SK-N-SH (cell line): ENCODE data around the gene ALPL. TPM values are rescaled to one million over a fixed set of nuclear protein-coding genes. Genes with fewer than 3 reads are reported as not detected.

ENCODE experiments used
- CTCF ChIA-PET: fragments of 300-600, 350-600 bp; formaldehyde crosslinking; extraction: SDS; loops from one replicate; lab custom pipeline; 2021; lab: Yijun Ruan, JAX
- POLR2A ChIA-PET: fragments of 350-600 bp; sonication (Branson Sonifier 250); formaldehyde crosslinking; extraction: SDS; loops from one replicate; lab custom pipeline; 2020; ENCODE audit warnings: antibody characterized with exemption, inconsistent platforms; lab: Yijun Ruan, JAX
- DNase-seq: peaks from one replicate; pipeline ENCODE4 v3.0.0; 2012
- H2AFZ ChIP-seq: fragments of 200-600 bp; sonication (generic); 2 replicates; pipeline ENCODE4 v1.8.1; 2016; ENCODE audit warnings: antibody characterized with exemption, mild to moderate bottlenecking, low read depth
- H3F3A ChIP-seq: fragments of 200-600 bp; sonication (generic); replicated peaks from 2 replicates; pipeline ENCODE3; 2016; ENCODE audit warnings: antibody characterized with exemption, mild to moderate bottlenecking; ENCODE audit not compliant: insufficient read depth
- H3K27ac ChIP-seq, 2 experiments: fragments of 200-500 bp in 1 of 2; fragments of 200-600 bp in 1 of 2; sonication (Bioruptor generic) in 1 of 2; sonication (generic), shearing (Covaris generic) in 1 of 2; 2 replicates each; pipeline versions ENCODE4 v1.5.1 to v1.6.1; 2014 to 2016; ENCODE audit warnings: low read depth in 2 of 2, inconsistent platforms in 1 of 2, low read length in 1 of 2, mild to moderate bottlenecking in 1 of 2, mixed read lengths in 1 of 2
- H3K27me3 ChIP-seq: fragments of 200-600 bp; sonication (generic), shearing (Covaris generic); 2 replicates; pipeline ENCODE4 v1.6.1; 2016; ENCODE audit warnings: mixed run types; ENCODE audit not compliant: insufficient read depth
- H3K36me3 ChIP-seq, 2 experiments: fragments of 200-500 bp in 1 of 2; fragments of 200-600 bp in 1 of 2; sonication (Bioruptor generic) in 1 of 2; sonication (generic) in 1 of 2; replicated peaks in 1 of 2; 2 replicates each; pipeline versions ENCODE3 to v1.5.1; 2014 to 2016; ENCODE audit warnings: low read length in 1 of 2, mild to moderate bottlenecking in 1 of 2; ENCODE audit not compliant: insufficient read depth in 2 of 2, control insufficient read depth in 1 of 2
- H3K4me1 ChIP-seq, 2 experiments: fragments of 200-500 bp in 1 of 2; fragments of 200-600 bp in 1 of 2; sonication (Bioruptor generic) in 1 of 2; sonication (generic), shearing (Covaris generic) in 1 of 2; 2 replicates each; pipeline versions ENCODE4 v1.5.1 to v1.6.1; 2014 to 2016; ENCODE audit warnings: low read depth in 1 of 2, low read length in 1 of 2, mixed run types in 1 of 2; ENCODE audit not compliant: insufficient read depth in 2 of 2, control insufficient read depth in 1 of 2
- H3K4me2 ChIP-seq: fragments of 200-600 bp; sonication (generic), shearing (Covaris generic); 2 replicates; pipeline ENCODE4 v1.6.1; 2017; ENCODE audit warnings: mixed run types
- H3K4me3 ChIP-seq, 2 experiments: fragments of 200-500 bp in 1 of 2; fragments of 200-600 bp in 1 of 2; sonication (Bioruptor generic) in 1 of 2; sonication (generic), shearing (Covaris generic) in 1 of 2; 2 replicates each; pipeline versions ENCODE4 v1.5.1 to v1.8.1; 2014 to 2016; ENCODE audit warnings: low read depth in 2 of 2, inconsistent platforms in 1 of 2, low read length in 1 of 2, mild to moderate bottlenecking in 1 of 2, mixed read lengths in 1 of 2, moderate library complexity in 1 of 2
- H3K79me2 ChIP-seq: fragments of 200-600 bp; sonication (generic); 2 replicates; pipeline ENCODE4 v1.8.1; 2017; ENCODE audit warnings: mild to moderate bottlenecking; ENCODE audit not compliant: insufficient read depth
- H3K9ac ChIP-seq: fragments of 200-600 bp; sonication (generic); 2 replicates; pipeline ENCODE4 v1.6.1; 2017; ENCODE audit warnings: mixed run types
- H3K9me2 ChIP-seq: fragments of 200-600 bp; sonication (generic); 2 replicates; pipeline ENCODE4 v1.6.1; 2017; ENCODE audit warnings: mixed run types
- H3K9me3 ChIP-seq: fragments of 200-600 bp; sonication (generic); 2 replicates; pipeline ENCODE4 v1.6.1; 2017; ENCODE audit warnings: mixed run types, mild to moderate bottlenecking, moderate library complexity
- H4K20me1 ChIP-seq: fragments of 200-600 bp; sonication (generic); 2 replicates; pipeline ENCODE4 v1.6.1; 2017; ENCODE audit warnings: mild to moderate bottlenecking, mixed run types; ENCODE audit not compliant: insufficient read depth
- ELF1 ChIP-seq: IDR thresholded peaks from 2 replicates; pipeline ENCODE4 v1.4.0; 2012
- EP300 ChIP-seq, 2 experiments: IDR thresholded peaks; 2 replicates each; pipeline versions ENCODE4 v1.4.0 to v1.6.1; 2012; ENCODE audit warnings: borderline replicate concordance in 1 of 2, low read depth in 1 of 2, low read length in 1 of 2
- EZH2phosphoT487 ChIP-seq: fragments of 200-600 bp; sonication (generic); IDR thresholded peaks from 2 replicates; pipeline ENCODE4 v1.6.1; 2017; ENCODE audit warnings: low read depth, mixed run types, mild to moderate bottlenecking, antibody characterized with exemption, moderate library complexity, borderline replicate concordance
- FOSL2 ChIP-seq: IDR thresholded peaks from 2 replicates; pipeline ENCODE4 v1.4.0; 2012; ENCODE audit warnings: low read depth, mild to moderate bottlenecking, moderate library complexity, borderline replicate concordance
- FOXM1 ChIP-seq: IDR thresholded peaks from 2 replicates; pipeline ENCODE4 v1.4.0; 2012; ENCODE audit warnings: low read depth, mild to moderate bottlenecking
- GABPA ChIP-seq: IDR thresholded peaks from 2 replicates; pipeline ENCODE4 v1.4.0; 2012; ENCODE audit warnings: low read depth, mild to moderate bottlenecking
- GATA2 ChIP-seq: sonication (generic); formaldehyde crosslinking; IDR thresholded peaks from 2 replicates; pipeline ENCODE4 v1.5.0; 2020; ENCODE audit warnings: mild to moderate bottlenecking, missing genetic modification reagents
- JUND ChIP-seq: IDR thresholded peaks from 2 replicates; pipeline ENCODE4 v1.4.0; 2012
- MEF2A ChIP-seq: IDR thresholded peaks from 2 replicates; pipeline ENCODE4 v1.4.0; 2012; ENCODE audit warnings: low read depth, borderline replicate concordance
- NFIC ChIP-seq: IDR thresholded peaks from 2 replicates; pipeline ENCODE4 v1.4.0; 2012; ENCODE audit warnings: borderline replicate concordance
- POLR2AphosphoS5 ChIP-seq: IDR thresholded peaks from 2 replicates; pipeline ENCODE4 v1.6.1; 2012; ENCODE audit warnings: low read depth, low read length
- RAD21 ChIP-seq: IDR thresholded peaks from 2 replicates; pipeline ENCODE4 v1.6.1; 2012; ENCODE audit warnings: mild to moderate bottlenecking, low read length
- RCOR1 ChIP-seq: fragments of 150-350 bp; IDR thresholded peaks from 2 replicates; pipeline ENCODE4 v1.6.1; 2017; ENCODE audit warnings: antibody characterized with exemption, low read length
- TCF12 ChIP-seq: IDR thresholded peaks from 2 replicates; pipeline ENCODE4 v1.4.0; 2012
- TEAD4 ChIP-seq: IDR thresholded peaks from 2 replicates; pipeline ENCODE4 v1.4.0; 2012; ENCODE audit warnings: mild to moderate bottlenecking, borderline replicate concordance; ENCODE audit not compliant: insufficient read depth
- WGBS: methylation state at CpG from one replicate; pipeline ENCODE4 v1.1.6; 2017; ENCODE audit warnings: low lambda C conversion rate; 5-methylcytosine and 5-hydroxymethylcytosine counted together
- polyA plus RNA-seq, 3 experiments: library from polyadenylated mRNA; depleted of rRNA; stranded (reverse); fragments of >200 nt; gene quantifications; 2 replicates each; pipeline ENCODE4 v1.2.3, GENCODE V29; 2012
- TF ChIP-seq, protein P1 (sequence below): fragments of 150-350 bp; IDR thresholded peaks from 2 replicates; pipeline ENCODE4 v1.6.1; 2017; ENCODE audit warnings: antibody characterized with exemption, low read length, low read depth, borderline replicate concordance
- TF ChIP-seq, protein P2 (sequence below): IDR thresholded peaks from 2 replicates; pipeline ENCODE4 v1.4.0; 2012; ENCODE audit warnings: low read depth, borderline replicate concordance
- TF ChIP-seq, protein P3 (sequence below): IDR thresholded peaks from 2 replicates; pipeline ENCODE4; 2012
- TF ChIP-seq, protein P4 (sequence below): IDR thresholded peaks from 2 replicates; pipeline ENCODE4 v1.4.0; 2012; ENCODE audit warnings: low read depth

ALPL gene
- polyA plus RNA-seq, 1 of the 3 experiments (the other 2 are of a cell fraction) = 0.69 TPM

DNA sequence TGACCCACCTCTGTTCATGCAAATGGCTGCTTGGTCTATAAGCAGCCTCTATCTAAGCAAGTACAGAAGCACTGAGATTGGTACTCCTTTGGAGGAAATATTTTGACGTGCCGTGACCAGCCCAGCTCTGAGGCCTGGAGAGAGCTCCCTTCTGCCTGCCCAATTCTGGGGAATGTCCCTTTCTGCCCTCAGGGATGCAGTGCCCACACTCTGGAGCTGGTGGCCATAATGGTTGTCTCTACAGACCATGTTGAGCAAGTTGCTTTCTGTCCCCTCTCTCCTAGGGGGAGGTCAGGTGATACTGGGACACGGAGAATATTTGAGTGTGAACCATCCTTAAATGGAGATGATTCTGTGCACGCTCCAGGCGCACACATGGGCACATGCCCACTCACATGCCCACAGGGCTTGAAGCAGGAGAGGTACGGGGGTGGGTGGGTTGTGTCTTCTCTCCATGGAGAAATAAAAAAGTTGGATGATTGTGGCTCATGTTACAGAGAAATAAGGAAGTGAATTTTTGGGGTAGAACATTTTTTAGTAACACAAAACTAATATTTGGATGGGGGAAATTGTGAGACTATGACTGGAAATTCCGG lies 13.9 kb upstream of the ALPL start:
- WGBS = 57% methylated on average over 5 of the region's 7 CpGs
- CTCF ChIA-PET = interaction anchor here (1.2 to 2.1 kb wide), 5 partner anchors 16 to 163 kb away, joined by 3 to 9 read pairs (median 6); no protein-coding TSS in a partner anchor

DNA sequence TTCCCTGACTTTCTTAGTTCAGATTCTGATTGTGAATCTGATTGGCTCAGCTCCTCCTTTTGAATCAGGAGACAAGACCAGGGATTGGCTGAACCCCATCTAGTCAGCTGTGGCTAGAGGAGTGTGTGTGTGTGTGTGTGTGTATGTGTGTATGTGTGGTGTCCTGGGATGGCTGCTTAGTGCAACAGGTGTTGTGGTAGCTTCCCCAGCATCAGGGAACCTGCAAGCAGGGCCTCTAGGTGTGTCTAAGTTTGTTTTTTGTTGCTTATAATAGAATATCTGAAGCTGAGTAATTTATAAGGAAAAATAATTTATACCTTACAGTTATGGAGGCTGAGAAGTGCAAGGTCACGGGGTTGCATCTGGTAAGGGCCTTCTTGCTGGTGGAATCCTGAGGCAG lies 13.2 kb upstream of the ALPL start:
- 39% methylated on average over 1 of the region's 1 CpG for WGBS
- TF ChIP-seq RCOR1 = no peak
- no peak for TF ChIP-seq FOSL2
- no peak for TF ChIP-seq TCF12
- TF ChIP-seq NFIC = no peak
- no peak for TF ChIP-seq GATA2 (CRISPR knock-in tag)
- no peak overlapping the region for H3K27ac ChIP-seq
- H3K79me2 ChIP-seq = no peaks in the 10 kb centered on the region
- no peaks in the 10 kb centered on the region for H3F3A ChIP-seq
- POLR2A ChIA-PET = no interaction called here
- H3K9ac ChIP-seq = no peak overlapping the region
- no peak for DNase-seq
- H3K4me1 ChIP-seq = no peaks in the 10 kb centered on the region
- no peaks in the 10 kb centered on the region for H3K9me2 ChIP-seq
- no peak overlapping the region for H3K4me3 ChIP-seq
- H3K4me2 ChIP-seq = no peak overlapping the region
- CTCF ChIA-PET = interaction anchor here (0.6 to 2.1 kb wide), 4 partner anchors 15 to 194 kb away, joined by 3 to 9 read pairs (median 7); no protein-coding TSS in a partner anchor
- H3K9me3 ChIP-seq = no peaks in the 10 kb centered on the region
- H2AFZ ChIP-seq = no peak overlapping the region
- H3K36me3 ChIP-seq = no peaks in the 10 kb centered on the region
- H3K27me3 ChIP-seq = peaks cover 10% of the 10 kb centered on the region; the same call in 1 of the 2 replicates
- no peaks in the 10 kb centered on the region for H4K20me1 ChIP-seq

More for the DNA sequence above, 13.9 kb upstream of the ALPL start:
- no peak overlapping the region for H2AFZ ChIP-seq
- H3K4me2 ChIP-seq = no peak overlapping the region
- DNase-seq = no peak
- no peaks in the 10 kb centered on the region for H3K9me3 ChIP-seq
- no peaks in the 10 kb centered on the region for H3K4me1 ChIP-seq
- H3K27ac ChIP-seq = no peak overlapping the region
- no peaks in the 10 kb centered on the region for H3K36me3 ChIP-seq
- TF ChIP-seq JUND (no peak), FOXM1 (no peak), RAD21 (no peak), FOSL2 (no peak), GABPA (no peak)
- TF ChIP-seq, protein P1, sequence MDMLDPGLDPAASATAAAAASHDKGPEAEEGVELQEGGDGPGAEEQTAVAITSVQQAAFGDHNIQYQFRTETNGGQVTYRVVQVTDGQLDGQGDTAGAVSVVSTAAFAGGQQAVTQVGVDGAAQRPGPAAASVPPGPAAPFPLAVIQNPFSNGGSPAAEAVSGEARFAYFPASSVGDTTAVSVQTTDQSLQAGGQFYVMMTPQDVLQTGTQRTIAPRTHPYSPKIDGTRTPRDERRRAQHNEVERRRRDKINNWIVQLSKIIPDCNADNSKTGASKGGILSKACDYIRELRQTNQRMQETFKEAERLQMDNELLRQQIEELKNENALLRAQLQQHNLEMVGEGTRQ = no peak
- TF ChIP-seq, all 33 proteins: peak for 0
- H3K9me2 ChIP-seq = no peaks in the 10 kb centered on the region
- H4K20me1 ChIP-seq = no peaks in the 10 kb centered on the region
- H3K4me3 ChIP-seq = no peak overlapping the region
- no peak overlapping the region for H3K9ac ChIP-seq
- POLR2A ChIA-PET = no interaction called here
- peaks cover 10% of the 10 kb centered on the region; the same call in 1 of the 2 replicates for H3K27me3 ChIP-seq
- H3F3A ChIP-seq = no peaks in the 10 kb centered on the region
- H3K79me2 ChIP-seq = no peaks in the 10 kb centered on the region

DNA sequence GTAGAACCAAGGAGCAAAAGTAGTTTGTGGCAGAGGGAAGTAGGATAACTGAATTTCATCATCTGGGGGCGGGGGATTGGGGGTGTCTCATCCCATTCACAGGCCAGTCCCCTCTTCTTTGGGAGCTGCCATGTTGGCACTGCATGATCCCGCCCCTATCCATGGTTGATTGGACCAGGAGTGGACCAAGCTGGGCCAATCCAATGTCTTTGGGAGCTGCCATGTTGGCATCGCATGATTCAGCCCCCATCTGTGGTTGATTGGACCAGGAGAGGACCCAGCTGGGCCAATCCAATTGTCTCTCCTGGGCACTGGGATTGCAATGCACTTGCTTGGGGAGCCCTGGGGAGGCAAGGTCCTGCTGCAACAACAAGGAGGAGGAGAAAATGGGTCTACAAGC lies 12.3 kb upstream of the ALPL start:
- H3K27ac ChIP-seq = no peak overlapping the region
- H3K4me2 ChIP-seq = no peak overlapping the region
- H3K36me3 ChIP-seq = no peaks in the 10 kb centered on the region
- no peak overlapping the region for H3K9ac ChIP-seq
- no peak for DNase-seq
- no peak overlapping the region for H3K4me3 ChIP-seq
- no peaks in the 10 kb centered on the region for H3K9me3 ChIP-seq
- POLR2A ChIA-PET = no interaction called here
- whole genome bisulfite sequencing = 40% methylated on average over 3 of the region's 3 CpGs
- no peaks in the 10 kb centered on the region for H3K4me1 ChIP-seq
- H2AFZ ChIP-seq = no peak overlapping the region
- no peaks in the 10 kb centered on the region for H3K9me2 ChIP-seq
- H3K79me2 ChIP-seq = no peaks in the 10 kb centered on the region
- no peaks in the 10 kb centered on the region for H3F3A ChIP-seq
- CTCF ChIA-PET = interaction anchor here (1.9 to 2.1 kb wide), 3 partner anchors 14 to 126 kb away, joined by 6 to 9 read pairs (median 8); no protein-coding TSS in a partner anchor
- H3K27me3 ChIP-seq = peaks cover 10% of the 10 kb centered on the region; the same call in 1 of the 2 replicates
- H4K20me1 ChIP-seq = no peaks in the 10 kb centered on the region
- TF ChIP-seq, protein P2, sequence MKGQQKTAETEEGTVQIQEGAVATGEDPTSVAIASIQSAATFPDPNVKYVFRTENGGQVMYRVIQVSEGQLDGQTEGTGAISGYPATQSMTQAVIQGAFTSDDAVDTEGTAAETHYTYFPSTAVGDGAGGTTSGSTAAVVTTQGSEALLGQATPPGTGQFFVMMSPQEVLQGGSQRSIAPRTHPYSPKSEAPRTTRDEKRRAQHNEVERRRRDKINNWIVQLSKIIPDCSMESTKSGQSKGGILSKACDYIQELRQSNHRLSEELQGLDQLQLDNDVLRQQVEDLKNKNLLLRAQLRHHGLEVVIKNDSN = no peak
- TF ChIP-seq, protein P1 = no peak
- TF ChIP-seq TEAD4 (no peak), MEF2A (no peak), FOXM1 (no peak), EP300 (IDR thresholded peaks at IDR 0.05; ENCODE audit: borderline replicate concordance in 1 of 2, low read depth in 1 of 2, low read length in 1 of 2) (no peak), JUND (no peak), EZH2phosphoT487 (no peak), POLR2AphosphoS5 (no peak), ELF1 (no peak), GATA2 (CRISPR knock-in tag) (no peak)
- TF ChIP-seq, protein P3, sequence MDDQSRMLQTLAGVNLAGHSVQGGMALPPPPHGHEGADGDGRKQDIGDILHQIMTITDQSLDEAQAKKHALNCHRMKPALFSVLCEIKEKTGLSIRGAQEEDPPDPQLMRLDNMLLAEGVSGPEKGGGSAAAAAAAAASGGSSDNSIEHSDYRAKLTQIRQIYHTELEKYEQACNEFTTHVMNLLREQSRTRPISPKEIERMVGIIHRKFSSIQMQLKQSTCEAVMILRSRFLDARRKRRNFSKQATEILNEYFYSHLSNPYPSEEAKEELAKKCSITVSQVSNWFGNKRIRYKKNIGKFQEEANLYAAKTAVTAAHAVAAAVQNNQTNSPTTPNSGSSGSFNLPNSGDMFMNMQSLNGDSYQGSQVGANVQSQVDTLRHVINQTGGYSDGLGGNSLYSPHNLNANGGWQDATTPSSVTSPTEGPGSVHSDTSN = no peak
- TF ChIP-seq, protein P4, sequence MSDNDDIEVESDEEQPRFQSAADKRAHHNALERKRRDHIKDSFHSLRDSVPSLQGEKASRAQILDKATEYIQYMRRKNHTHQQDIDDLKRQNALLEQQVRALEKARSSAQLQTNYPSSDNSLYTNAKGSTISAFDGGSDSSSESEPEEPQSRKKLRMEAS = no peak
